ENCODE data around the gene GPR89B.
"Not testable (repeated sequence)": the region's sequence is repeated elsewhere in the genome, so short reads cannot be mapped to it uniquely, and the experiment has no call there.

GPR89B gene

GRCh38 chr1:147935296-147935695 is 7.1 kb downstream of the GPR89B start:
- not testable (repeated sequence) for DNase-seq (ENCODE audit: low read depth in 1 of 2, low spot score in 1 of 2)

DNA sequence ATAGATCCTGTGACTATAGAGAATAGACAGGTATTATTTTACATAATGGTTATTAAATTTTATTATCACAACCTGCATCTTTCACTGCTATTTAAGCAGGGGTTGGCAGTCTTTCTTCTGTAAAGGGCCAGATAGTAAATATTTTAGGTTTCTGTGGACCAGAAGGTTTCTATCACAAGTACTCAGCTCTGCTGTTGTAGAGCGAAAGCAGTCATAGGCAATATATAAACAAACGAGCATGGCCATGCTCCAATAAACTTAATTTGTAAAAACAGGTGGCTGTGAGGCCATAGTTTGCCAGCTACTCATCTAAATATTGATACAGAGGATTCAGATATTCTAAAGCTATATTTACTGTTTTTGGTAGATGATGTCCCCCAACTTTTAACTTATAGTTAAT is 12.2 kb downstream of the GPR89B start:
- DNase-seq (ENCODE audit: low read depth in 1 of 2, low spot score in 1 of 2), result not testable (repeated sequence)

DNA sequence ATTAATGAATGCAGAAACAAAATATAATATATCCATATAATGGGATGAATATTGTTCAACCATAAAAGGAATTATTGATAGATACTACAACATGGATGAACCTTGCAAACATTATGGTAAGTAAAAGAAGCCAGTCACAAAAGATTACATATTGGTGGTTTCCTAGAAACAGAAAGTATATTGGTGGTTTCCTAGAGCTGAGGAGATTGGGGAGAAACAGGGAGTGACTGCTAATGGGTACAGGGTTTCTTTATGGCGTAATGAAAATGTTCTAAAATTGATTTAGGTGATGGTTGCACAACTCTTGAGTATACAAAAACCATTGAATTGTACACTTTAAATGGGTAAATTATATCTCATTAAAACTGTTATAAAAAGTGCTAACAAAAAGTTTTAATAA is 14.3 kb downstream of the GPR89B start:
- DNase-seq (ENCODE audit: low read depth in 1 of 2, low spot score in 1 of 2), result not testable (repeated sequence)

DNA sequence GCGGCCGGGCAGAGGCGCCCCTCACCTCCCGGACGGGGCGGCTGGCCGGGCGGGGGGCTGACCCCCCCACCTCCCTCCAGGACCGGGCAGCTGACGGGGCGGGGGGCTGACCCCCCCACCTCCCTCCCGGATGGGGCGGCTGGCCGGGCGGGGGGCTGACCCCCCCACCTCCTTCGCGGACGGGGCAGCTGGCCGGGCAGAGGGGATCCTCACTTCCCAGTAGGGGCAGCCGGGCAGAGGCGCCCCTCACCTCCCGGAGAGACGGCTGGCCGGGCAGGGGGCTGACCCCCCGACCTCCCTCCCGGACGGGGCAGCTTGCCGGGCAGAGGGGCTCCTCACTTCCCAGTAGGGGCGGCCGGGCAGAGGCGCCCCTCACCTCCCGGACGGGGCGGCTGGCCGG is 21.3 kb downstream of the GPR89B start:
- DNase-seq (ENCODE audit: low read depth in 1 of 2, low spot score in 1 of 2), result not testable (repeated sequence)

DNA sequence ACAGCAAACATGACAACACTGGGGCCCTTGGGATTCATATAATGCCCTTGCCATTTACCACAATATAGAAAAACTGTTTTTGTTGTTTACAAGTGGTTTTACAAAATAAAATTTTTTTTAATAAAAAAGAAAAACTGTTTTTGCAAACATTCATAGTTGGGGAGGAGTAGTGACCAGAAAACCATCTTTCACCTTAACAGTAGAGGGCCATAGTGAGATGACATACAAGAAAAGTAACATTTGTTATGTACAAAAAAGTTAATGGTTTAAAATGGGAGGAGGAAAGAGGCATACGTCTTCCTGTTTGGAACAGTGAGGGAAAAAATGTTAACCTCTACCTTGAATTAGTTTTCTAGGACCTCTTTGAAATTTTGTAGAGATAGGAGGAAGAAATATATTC is 30.7 kb downstream of the GPR89B start:
- DNase-seq (ENCODE audit: low read depth in 1 of 2, low spot score in 1 of 2), result not testable (repeated sequence)

GRCh38 chr1:147959680-147960079 is 31.5 kb downstream of the GPR89B start:
- DNase-seq (ENCODE audit: low read depth in 1 of 2, low spot score in 1 of 2), result not testable (repeated sequence)

- DNase-seq (ENCODE audit: low read depth in 1 of 2, low spot score in 1 of 2), result not testable (repeated sequence)
These were observed 36.4 kb downstream of the GPR89B start for GRCh38 chr1:147964575-147964974.

DNA sequence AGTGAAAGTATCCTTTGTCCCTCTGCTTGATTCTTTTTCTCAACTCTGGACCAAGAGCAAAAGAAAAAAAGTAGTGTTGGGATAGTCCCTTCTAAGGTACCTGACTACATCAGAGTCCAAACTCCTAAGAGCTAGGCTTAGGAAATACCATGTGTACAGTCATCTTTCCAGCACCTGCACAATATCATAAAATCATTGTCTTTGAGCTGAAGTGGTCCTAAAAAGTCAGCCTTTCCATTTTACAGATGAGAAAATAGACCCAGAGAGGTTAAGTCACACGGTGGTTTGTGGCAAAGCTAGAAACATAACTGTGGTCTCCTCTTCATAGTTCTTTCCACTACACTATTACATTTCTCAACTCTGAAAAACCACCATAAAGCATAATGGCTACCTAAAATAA is 38.4 kb downstream of the GPR89B start:
- not testable (repeated sequence) for DNase-seq (ENCODE audit: low read depth in 1 of 2, low spot score in 1 of 2)

DNA sequence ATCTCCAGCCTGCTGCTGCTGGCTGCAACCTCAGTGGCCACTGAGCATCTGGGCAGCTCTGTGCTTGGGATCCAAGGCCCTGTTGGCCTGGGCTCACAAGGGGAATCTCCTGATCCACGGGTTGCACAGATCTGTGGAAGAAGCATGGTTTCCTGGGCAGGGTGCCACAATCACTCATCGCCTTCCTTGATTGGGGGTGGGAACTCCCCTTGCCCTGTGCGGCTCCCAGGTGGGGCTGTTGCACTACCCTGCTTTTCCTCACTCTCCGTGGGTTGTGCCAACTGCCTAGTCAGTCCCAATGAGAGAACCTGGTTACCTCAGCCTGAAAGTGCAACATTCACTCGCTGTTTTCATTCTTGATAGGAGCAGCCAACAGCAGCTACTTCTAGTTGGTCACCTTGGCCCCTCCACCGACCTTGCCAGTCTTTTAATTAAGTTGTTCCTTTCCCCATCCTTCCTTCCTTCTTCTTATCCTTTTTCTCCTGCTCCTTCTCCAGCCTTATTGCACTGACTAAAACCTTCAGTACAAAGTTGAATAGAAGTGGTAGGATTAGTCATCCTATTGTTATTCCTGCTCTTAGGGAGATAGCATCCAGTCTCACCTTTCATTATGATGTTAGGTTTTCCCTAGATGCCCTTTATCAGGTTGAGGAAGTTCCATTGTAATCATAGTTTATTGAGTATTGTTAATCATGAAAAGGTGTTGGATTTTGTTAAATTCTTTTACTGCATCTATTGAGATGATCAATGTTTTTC is 50.9 kb downstream of the GPR89B start:
- DNase-seq (ENCODE audit: low read depth in 1 of 2, low spot score in 1 of 2), result not testable (repeated sequence)

DNA sequence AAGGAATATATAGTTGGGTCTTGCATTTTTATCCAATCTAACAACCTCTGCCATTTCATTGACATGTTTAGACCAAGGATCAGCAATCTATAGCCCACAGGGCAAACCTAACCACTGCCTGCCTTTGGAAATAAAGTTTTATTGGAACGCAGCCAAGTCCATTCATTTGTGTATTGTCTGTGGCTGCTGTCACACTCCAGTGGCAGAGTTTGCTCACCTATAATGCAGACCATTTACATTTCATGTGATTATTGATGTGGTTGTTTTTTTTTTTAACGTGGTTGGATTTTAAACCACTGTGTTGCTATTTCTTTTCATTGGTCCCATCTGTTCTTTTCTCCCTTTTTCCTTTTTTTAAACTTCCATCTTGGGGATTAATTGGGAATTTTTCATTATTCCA is 57.2 kb downstream of the GPR89B start:
- DNase-seq (ENCODE audit: low read depth in 1 of 2, low spot score in 1 of 2), result not testable (repeated sequence)

- not testable (repeated sequence) for DNase-seq (ENCODE audit: low read depth in 1 of 2, low spot score in 1 of 2)
These were observed 59.7 kb downstream of the GPR89B start for GRCh38 chr1:147987893-147988292.

GRCh38 chr1:147992916-147993315 is 64.7 kb downstream of the GPR89B start:
- DNase-seq (ENCODE audit: low read depth in 1 of 2, low spot score in 1 of 2), result not testable (repeated sequence)

DNA sequence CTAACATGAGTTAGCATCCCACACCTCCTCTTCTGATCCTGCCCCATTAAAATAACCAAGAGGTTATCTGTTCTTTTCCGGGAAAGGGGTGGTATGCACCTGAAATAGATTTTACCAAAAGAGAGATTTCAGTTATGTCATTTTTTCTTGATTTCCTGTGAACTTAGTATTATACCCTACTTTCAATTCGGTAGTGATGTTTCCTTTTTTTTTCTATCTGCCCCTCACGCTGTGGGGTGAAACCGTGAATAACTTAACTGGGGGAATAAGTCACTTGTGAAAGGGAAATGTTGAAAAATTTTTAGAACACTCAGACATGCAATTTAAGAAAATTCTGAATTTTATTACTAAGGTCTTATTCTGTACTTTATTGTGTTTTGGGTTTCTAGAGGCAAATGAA is 65.2 kb downstream of the GPR89B start:
- DNase-seq (ENCODE audit: low read depth in 1 of 2, low spot score in 1 of 2), result not testable (repeated sequence)

GRCh38 chr1:147993825-147994615 is 65.8 kb downstream of the GPR89B start:
- DNase-seq (ENCODE audit: low read depth in 1 of 2, low spot score in 1 of 2), result not testable (repeated sequence)

DNA sequence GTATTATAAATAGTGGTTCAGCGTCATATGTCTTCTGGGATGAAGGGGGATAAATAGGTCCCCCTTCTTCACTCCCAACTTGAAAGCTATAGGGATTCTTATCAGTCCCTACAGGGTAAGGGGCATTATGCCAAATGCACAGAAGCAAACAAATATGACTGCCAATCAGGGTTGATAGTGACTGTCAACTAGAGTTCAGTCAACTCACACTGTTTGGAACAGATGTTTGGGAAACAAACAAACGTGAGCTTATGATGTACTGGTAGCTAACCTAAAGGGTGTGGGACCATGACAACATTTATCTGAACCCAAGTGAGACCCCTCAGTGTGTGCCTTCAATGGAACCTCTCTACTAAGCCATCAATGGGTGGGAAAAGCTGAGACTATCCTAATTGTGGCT is 67.9 kb downstream of the GPR89B start:
- not testable (repeated sequence) for DNase-seq (ENCODE audit: low read depth in 1 of 2, low spot score in 1 of 2)

DNA sequence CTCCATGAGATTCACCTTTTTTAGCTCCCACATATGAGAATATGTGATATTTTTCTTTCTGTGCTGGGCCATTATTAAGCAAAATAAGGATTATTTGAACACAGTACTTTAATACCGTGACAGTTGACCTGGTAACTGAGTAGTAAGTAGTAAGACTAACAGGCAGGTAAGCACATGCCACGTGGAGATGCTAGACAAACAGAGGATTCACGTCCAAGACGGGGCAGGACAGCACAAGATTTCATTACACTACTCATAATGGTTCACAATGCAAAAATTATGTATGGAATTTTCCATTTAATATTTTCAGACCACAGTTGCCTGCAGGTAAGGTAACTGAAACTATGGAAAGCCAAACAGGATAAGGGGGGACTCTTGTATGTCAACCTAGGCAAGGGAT is 79.5 kb downstream of the GPR89B start:
- DNase-seq (ENCODE audit: low read depth in 1 of 2, low spot score in 1 of 2), result not testable (repeated sequence)

DNA sequence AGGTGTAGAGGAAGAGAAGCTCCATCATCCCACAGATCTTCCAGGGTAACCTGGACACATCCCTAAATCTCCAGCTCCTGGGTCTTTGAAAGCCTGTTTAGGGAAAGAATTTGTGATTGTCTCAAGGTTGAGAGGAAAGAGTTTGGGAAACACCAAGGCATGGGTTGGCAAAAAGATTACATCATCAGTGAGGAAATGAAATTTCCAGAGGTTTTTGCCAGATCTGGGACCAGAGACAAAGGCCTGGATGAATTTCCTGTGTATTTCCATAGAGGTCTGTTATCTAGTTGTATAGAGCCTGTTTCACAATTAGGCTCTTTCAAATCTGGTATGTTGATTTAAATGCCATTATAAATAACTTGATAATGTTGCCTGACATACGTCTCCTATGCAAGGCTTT is 82.3 kb downstream of the GPR89B start:
- DNase-seq (ENCODE audit: low read depth in 1 of 2, low spot score in 1 of 2), result no peak

- not testable (repeated sequence) for DNase-seq (ENCODE audit: low read depth in 1 of 2, low spot score in 1 of 2)
These were observed 85.2 kb downstream of the GPR89B start for GRCh38 chr1:148013177-148014144.

GRCh38 chr1:148014289-148015200 is 86.3 kb downstream of the GPR89B start:
- not testable (repeated sequence) for DNase-seq (ENCODE audit: low read depth in 1 of 2, low spot score in 1 of 2)

GRCh38 chr1:148024918-148025317 is 96.7 kb downstream of the GPR89B start:
- DNase-seq (ENCODE audit: low read depth in 1 of 2, low spot score in 1 of 2), result not testable (repeated sequence)
